ENCODE results near the gene TSPYL6. TPM values are rescaled to one million over a fixed set of nuclear protein-coding genes. Genes with fewer than 3 reads are reported as not detected.

The TSPYL6 gene
- total and polyA plus RNA-seq, 2 of the 8 experiments (the other 6 are each of a cell fraction or from before 2014, with no cell fraction given): not detected

DNA sequence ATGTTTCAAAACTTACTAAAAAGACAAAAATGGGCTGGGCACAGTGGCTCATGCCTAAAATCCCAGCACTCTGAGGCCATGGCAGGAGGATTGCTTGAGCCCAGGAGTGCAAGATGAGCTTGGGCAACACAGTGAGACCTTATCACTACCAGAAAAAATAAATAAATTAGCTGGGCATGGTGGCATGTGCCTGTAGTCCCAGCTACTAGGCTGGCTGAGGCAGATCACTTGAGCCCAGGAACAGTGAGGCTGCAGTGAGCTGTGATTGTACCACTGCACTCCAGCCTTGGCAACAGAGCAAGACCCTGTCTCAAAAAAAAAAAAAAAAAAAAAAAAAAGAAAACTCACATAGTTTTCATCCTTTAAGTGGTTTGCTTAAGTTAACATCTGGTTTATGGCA is 6.4 kb downstream of the TSPYL6 start:
- no peak overlapping the region for H3K56ac ChIP-seq (replicated peaks; ENCODE audit: insufficient read length, low read depth, low read length)
- FAIRE-seq: no peak
- TF ChIP-seq POLR2AphosphoS5 (IDR thresholded peaks at IDR 0.05; ENCODE audit: low read depth, low read length) (no peak), EGR1 (IDR thresholded peaks at IDR 0.05; ENCODE audit: borderline replicate concordance, low read depth, low read length) (no peak), RFX5 (IDR thresholded peaks at IDR 0.05; ENCODE audit: borderline replicate concordance, low read depth, low read length) (no peak), CREB1 (IDR thresholded peaks at IDR 0.05) (no peak), CBX8 (IDR thresholded peaks at IDR 0.05; ENCODE audit: borderline replicate concordance, low read depth, low read length) (no peak), EP300 (IDR thresholded peaks at IDR 0.05; ENCODE audit: borderline replicate concordance in 1 of 2, low read depth in 2 of 2, low read length in 2 of 2) (no peak), ATF2 (IDR thresholded peaks at IDR 0.05; ENCODE audit: low read length) (no peak)
- TF ChIP-seq, protein P1, sequence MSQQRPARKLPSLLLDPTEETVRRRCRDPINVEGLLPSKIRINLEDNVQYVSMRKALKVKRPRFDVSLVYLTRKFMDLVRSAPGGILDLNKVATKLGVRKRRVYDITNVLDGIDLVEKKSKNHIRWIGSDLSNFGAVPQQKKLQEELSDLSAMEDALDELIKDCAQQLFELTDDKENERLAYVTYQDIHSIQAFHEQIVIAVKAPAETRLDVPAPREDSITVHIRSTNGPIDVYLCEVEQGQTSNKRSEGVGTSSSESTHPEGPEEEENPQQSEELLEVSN (IDR thresholded peaks at IDR 0.05): no peak
- no peak overlapping the region for H3K18ac ChIP-seq (ENCODE audit: extremely low read depth, low read length)
- no peak overlapping the region for H2AK5ac ChIP-seq (ENCODE audit: low read depth, low read length)
- no peaks in the 10 kb centered on the region for H3K36me3 ChIP-seq (ENCODE audit: control insufficient read depth in 2 of 4, insufficient read depth in 4 of 4, low read length in 3 of 4)
- no peaks in the 10 kb centered on the region for H3K27me3 ChIP-seq (replicated peaks in 1 of 4; ENCODE audit: control insufficient read depth in 3 of 4, extremely low read depth in 1 of 4, insufficient read depth in 3 of 4, low read length in 3 of 4)
- no peaks in the 10 kb centered on the region for H4K20me1 ChIP-seq (replicated peaks in 1 of 2; ENCODE audit: control insufficient read depth in 1 of 2, insufficient read depth in 2 of 2, low read length in 2 of 2)
- no peak overlapping the region for H2BK120ac ChIP-seq (replicated peaks; ENCODE audit: low read depth, low read length)
- no peaks in the 10 kb centered on the region for H3K4me1 ChIP-seq (replicated peaks in 1 of 4; ENCODE audit: control insufficient read depth in 3 of 4, insufficient read depth in 4 of 4, low read length in 3 of 4)
- H2BK12ac ChIP-seq (ENCODE audit: low read depth, low read length): no peak overlapping the region
- no peak overlapping the region for H2BK20ac ChIP-seq (ENCODE audit: low read length)
- no peak overlapping the region for H2AFZ ChIP-seq (ENCODE audit: low read length)
- H3K9ac ChIP-seq (replicated peaks in 1 of 4; ENCODE audit: extremely low read depth in 1 of 4, low read depth in 3 of 4, low read length in 3 of 4): no peak overlapping the region
- no peak overlapping the region for H3K4ac ChIP-seq (replicated peaks; ENCODE audit: insufficient read length, low read depth, low read length)
- H3K23ac ChIP-seq (ENCODE audit: insufficient read length): no peak overlapping the region
- no peak overlapping the region for H2BK15ac ChIP-seq (ENCODE audit: low read length)
- no peak overlapping the region for H3K4me2 ChIP-seq (ENCODE audit: insufficient read depth in 1 of 2, low read depth in 2 of 2, low read length in 2 of 2)
- no peak overlapping the region for H3K27ac ChIP-seq (ENCODE audit: low read depth, low read length)
- H3K14ac ChIP-seq (ENCODE audit: insufficient read length): no peak overlapping the region
- no peaks in the 10 kb centered on the region for H3K23me2 ChIP-seq (ENCODE audit: low read depth, low read length)
- ChIA-PET POLR2A (ENCODE audit: partially characterized antibody) (no interaction called here), CTCF (ENCODE audit: partially characterized antibody) (interaction anchor here (1.3 kb wide), 1 partner anchor 14 kb away, joined by 3 read pairs; no protein-coding TSS in a partner anchor)
- no peaks in the 10 kb centered on the region for H3K79me1 ChIP-seq (ENCODE audit: low read depth, low read length)
- no peaks in the 10 kb centered on the region for H3K79me2 ChIP-seq (ENCODE audit: control insufficient read depth in 1 of 2, insufficient read depth in 2 of 2, low read length in 2 of 2)
- no peak overlapping the region for H2BK5ac ChIP-seq (ENCODE audit: low read depth, low read length)
- H4K8ac ChIP-seq (ENCODE audit: extremely low read depth, insufficient read depth, low read length): no peak overlapping the region
- H3K9me3 ChIP-seq (ENCODE audit: insufficient read depth in 2 of 2, low read depth in 1 of 2, low read length in 1 of 2): peaks cover 2 to 4% of the 10 kb centered on the region in 2 experiments; a peak in 1 of 4 replicates
- no peak overlapping the region for H4K91ac ChIP-seq (replicated peaks; ENCODE audit: insufficient read length, low read length)
- no peak for DNase-seq (ENCODE audit: low read depth in 1 of 2, low spot score in 2 of 2)
- no peak overlapping the region for H3K4me3 ChIP-seq (ENCODE audit: extremely low read depth in 1 of 4, insufficient read depth in 2 of 4, low read depth in 3 of 4, low read length in 4 of 4)
- H4K5ac ChIP-seq (ENCODE audit: insufficient read length, low read depth, low read length): no peak overlapping the region

Data from H1 (cell line).